ENCODE measurements around the gene CLK1.

The CLK1 gene

GRCh38 chr2:200811333-200812121, 52.9 kb downstream of the CLK1 start, which contains the start of gene BZW1:
BZW1 (plus strand) TSS chr2:200811910; CDS start chr2:200813218, 1,308 bp downstream.
- Histone ChIP-seq H3K27me3 (ENCODE audit: control insufficient read depth in 2 of 2, insufficient read depth in 2 of 2, low read length in 2 of 2) (no peaks in the 10 kb centered on the region), H3K9ac (ENCODE audit: low read depth in 1 of 2, low read length in 2 of 2) (peak within 1 kb of the TSS; percentile 93 to 94), H3K27ac (ENCODE audit: low read depth in 2 of 2, low read length in 2 of 2) (peak within 1 kb of the TSS; percentile 98), H3K4me3 (ENCODE audit: low read length in 2 of 2) (peak within 1 kb of the TSS; percentile 80 to 82), H3K4me1 (ENCODE audit: control insufficient read depth in 2 of 2, insufficient read depth in 2 of 2, low read length in 2 of 2) (peaks cover 19 to 21% of the 10 kb centered on the region in 2 donors), H3K9me3 (ENCODE audit: control insufficient read depth in 2 of 2, low read length in 2 of 2) (no peaks in the 10 kb centered on the region), H3K36me3 (ENCODE audit: control insufficient read depth in 2 of 2, insufficient read depth in 2 of 2, low read length in 2 of 2) (peaks cover 26 to 27% of the 10 kb centered on the region in 2 donors)

DNA sequence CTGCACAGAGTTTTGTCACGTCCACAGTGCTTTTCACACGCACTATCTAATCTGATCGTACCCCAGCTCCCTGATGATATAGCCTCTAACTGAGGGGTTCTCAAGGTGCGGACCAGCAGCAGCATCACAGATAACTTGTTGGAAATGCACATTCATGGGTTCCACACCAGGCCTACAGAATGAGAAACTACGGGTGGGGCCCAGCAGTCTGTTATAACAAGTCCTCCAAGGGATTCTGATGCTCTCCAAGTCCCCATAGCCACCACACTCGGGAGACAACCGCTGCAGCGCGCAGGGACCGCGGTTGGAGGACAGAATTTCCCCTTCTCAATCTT, 53.5 kb downstream of the CLK1 start:
- Histone ChIP-seq H3K4me1 (ENCODE audit: control insufficient read depth in 2 of 2, insufficient read depth in 2 of 2, low read length in 2 of 2) (peaks cover 19 to 21% of the 10 kb centered on the region in 2 donors), H3K27me3 (ENCODE audit: control insufficient read depth in 2 of 2, insufficient read depth in 2 of 2, low read length in 2 of 2) (no peaks in the 10 kb centered on the region), H3K9me3 (ENCODE audit: control insufficient read depth in 2 of 2, low read length in 2 of 2) (no peaks in the 10 kb centered on the region), H3K36me3 (ENCODE audit: control insufficient read depth in 2 of 2, insufficient read depth in 2 of 2, low read length in 2 of 2) (peaks cover 20 to 21% of the 10 kb centered on the region in 2 donors), H3K27ac (ENCODE audit: low read depth in 2 of 2, low read length in 2 of 2) (peak overlapping the region; percentile 98), H3K9ac (ENCODE audit: low read depth in 1 of 2, low read length in 2 of 2) (peak overlapping the region; percentile 79 to 94), H3K4me3 (ENCODE audit: low read length in 2 of 2) (peak overlapping the region; percentile 80 to 82)

DNA sequence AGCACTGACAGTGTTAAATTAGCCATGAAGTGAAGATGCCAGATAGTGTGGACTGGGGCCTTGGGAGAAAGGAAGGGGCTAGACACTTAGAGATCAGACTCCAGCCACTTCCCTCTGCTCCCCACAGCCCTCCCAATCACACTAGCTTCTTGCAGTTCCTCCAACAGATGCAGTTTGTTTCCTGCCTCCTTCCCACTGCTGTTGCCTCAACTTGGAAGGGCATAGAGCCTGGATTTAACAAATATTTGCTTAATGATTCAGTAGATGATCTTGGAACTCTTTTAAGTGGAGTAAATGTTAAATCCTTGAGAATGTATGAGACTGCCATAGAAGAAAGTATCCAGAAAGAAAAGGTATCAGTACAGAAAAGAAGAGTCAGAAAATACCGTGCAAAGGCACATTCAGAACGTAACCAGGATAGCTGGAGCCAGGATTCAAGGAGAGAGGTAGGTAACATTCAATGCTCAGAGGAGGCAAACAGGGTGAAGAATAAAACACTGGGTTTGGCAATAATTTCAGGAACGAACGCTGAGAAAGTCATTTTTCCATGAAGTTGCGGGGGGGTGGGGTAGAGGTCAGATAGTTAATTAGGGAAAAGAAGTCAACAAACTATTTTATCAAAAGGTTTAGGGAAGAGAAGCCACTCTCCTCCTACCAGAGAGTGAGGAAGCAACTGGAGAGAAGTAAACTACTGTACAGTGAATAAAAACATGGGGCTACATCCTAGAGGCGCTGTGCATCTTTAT, 54.0 kb downstream of the CLK1 start:
- peaks cover 16% of the 10 kb centered on the region in 2 donors for H3K36me3 ChIP-seq (ENCODE audit: control insufficient read depth in 2 of 2, insufficient read depth in 2 of 2, low read length in 2 of 2)
- H3K4me3 ChIP-seq (ENCODE audit: low read length in 2 of 2) = peak overlapping the region; percentile 80 to 82
- H3K27me3 ChIP-seq (ENCODE audit: control insufficient read depth in 2 of 2, insufficient read depth in 2 of 2, low read length in 2 of 2) = no peaks in the 10 kb centered on the region
- H3K9me3 ChIP-seq (ENCODE audit: control insufficient read depth in 2 of 2, low read length in 2 of 2) = no peaks in the 10 kb centered on the region
- peak overlapping the region; percentile 79 to 94 for H3K9ac ChIP-seq (ENCODE audit: low read depth in 1 of 2, low read length in 2 of 2)
- H3K27ac ChIP-seq (ENCODE audit: low read depth in 2 of 2, low read length in 2 of 2) = peak overlapping the region; percentile 98
- H3K4me1 ChIP-seq (ENCODE audit: control insufficient read depth in 2 of 2, insufficient read depth in 2 of 2, low read length in 2 of 2) = peaks cover 19 to 21% of the 10 kb centered on the region in 2 donors

GRCh38 chr2:200809506-200810251, 54.8 kb downstream of the CLK1 start:
- H3K9ac ChIP-seq (ENCODE audit: low read depth in 1 of 2, low read length in 2 of 2) = no peak overlapping the region
- H3K4me3 ChIP-seq (ENCODE audit: low read length in 2 of 2) = no peak overlapping the region
- no peaks in the 10 kb centered on the region for H3K27me3 ChIP-seq (ENCODE audit: control insufficient read depth in 2 of 2, insufficient read depth in 2 of 2, low read length in 2 of 2)
- no peaks in the 10 kb centered on the region for H3K9me3 ChIP-seq (ENCODE audit: control insufficient read depth in 2 of 2, low read length in 2 of 2)
- peak overlapping the region in 1 of 2 donors; percentile 98 for H3K27ac ChIP-seq (ENCODE audit: low read depth in 2 of 2, low read length in 2 of 2)
- peaks cover 8 to 9% of the 10 kb centered on the region in 2 donors for H3K36me3 ChIP-seq (ENCODE audit: control insufficient read depth in 2 of 2, insufficient read depth in 2 of 2, low read length in 2 of 2)
- H3K4me1 ChIP-seq (ENCODE audit: control insufficient read depth in 2 of 2, insufficient read depth in 2 of 2, low read length in 2 of 2) = peaks cover 19 to 21% of the 10 kb centered on the region in 2 donors

All from mucosa of rectum (tissue), 2 donors.